NCI-H2196 (cell line): ENCODE results near the gene MYL4.

ENCODE experiments used
- DNase-seq: peaks from one replicate; lab custom pipeline; 2025; ENCODE audit not compliant: unreplicated experiment; lab: John Stamatoyannopoulos, UW

MYL4 gene

GRCh38 chr17:47239619-47239966 is 30.4 kb downstream of the MYL4 start:
- no peak for DNase-seq

GRCh38 chr17:47239967-47240651 is 31.0 kb downstream of the MYL4 start:
- DNase-seq: peak; percentile 88

- DNase-seq: no peak
These were observed 31.7 kb downstream of the MYL4 start for GRCh38 chr17:47240806-47241205.

GRCh38 chr17:47242648-47243047 is 33.5 kb downstream of the MYL4 start:
- no peak for DNase-seq

- no peak for DNase-seq
These were observed 34.8 kb downstream of the MYL4 start for GRCh38 chr17:47243737-47244598.

- no peak for DNase-seq
These were observed 35.5 kb downstream of the MYL4 start for GRCh38 chr17:47244697-47245096.

GRCh38 chr17:47246120-47246519 is 37.0 kb downstream of the MYL4 start:
- no peak for DNase-seq

- DNase-seq: no peak
These were observed 41.7 kb downstream of the MYL4 start for GRCh38 chr17:47250855-47251254.

GRCh38 chr17:47251421-47251940 is 42.3 kb downstream of the MYL4 start:
- DNase-seq: no peak

GRCh38 chr17:47252209-47252608 is 43.1 kb downstream of the MYL4 start:
- no peak for DNase-seq

- no peak for DNase-seq
These were observed 43.8 kb downstream of the MYL4 start for GRCh38 chr17:47252766-47253512.

- peak; percentile 79 for DNase-seq
These were observed 44.6 kb downstream of the MYL4 start, which contains the start of gene ITGB3 for GRCh38 chr17:47253541-47254402. Gene ITGB3 (plus strand): TSS chr17:47253827. CDS start chr17:47253862, 35 bp downstream.

- DNase-seq: no peak
These were observed 45.3 kb downstream of the MYL4 start for GRCh38 chr17:47254403-47254943.

- no peak for DNase-seq
These were observed 48.6 kb downstream of the MYL4 start for GRCh38 chr17:47257651-47258339.

GRCh38 chr17:47262586-47262985 is 53.4 kb downstream of the MYL4 start:
- no peak for DNase-seq

GRCh38 chr17:47264166-47264565 is 55.0 kb downstream of the MYL4 start:
- DNase-seq: no peak

GRCh38 chr17:47265983-47266541 is 56.9 kb downstream of the MYL4 start:
- no peak for DNase-seq

GRCh38 chr17:47266782-47267181 is 57.6 kb downstream of the MYL4 start:
- DNase-seq: no peak

GRCh38 chr17:47267354-47267828 is 58.2 kb downstream of the MYL4 start:
- DNase-seq: no peak
